COR-L47 (cell line): Measurements from ENCODE around the gene ITGB6.

Source experiments
- DNase-seq: peaks from one replicate; lab custom pipeline; 2025; lab: John Stamatoyannopoulos, UW

Gene ITGB6

GRCh38 chr2:160087854-160088745 is 112.0 kb downstream of the ITGB6 start:
- DNase-seq, result no peak

GRCh38 chr2:160085662-160086061 is 114.4 kb downstream of the ITGB6 start:
- DNase-seq, result no peak

GRCh38 chr2:160077912-160078810 is 121.9 kb downstream of the ITGB6 start:
- no peak for DNase-seq

- DNase-seq, result no peak
Measured at GRCh38 chr2:160076914-160077313, 123.2 kb downstream of the ITGB6 start.

DNA sequence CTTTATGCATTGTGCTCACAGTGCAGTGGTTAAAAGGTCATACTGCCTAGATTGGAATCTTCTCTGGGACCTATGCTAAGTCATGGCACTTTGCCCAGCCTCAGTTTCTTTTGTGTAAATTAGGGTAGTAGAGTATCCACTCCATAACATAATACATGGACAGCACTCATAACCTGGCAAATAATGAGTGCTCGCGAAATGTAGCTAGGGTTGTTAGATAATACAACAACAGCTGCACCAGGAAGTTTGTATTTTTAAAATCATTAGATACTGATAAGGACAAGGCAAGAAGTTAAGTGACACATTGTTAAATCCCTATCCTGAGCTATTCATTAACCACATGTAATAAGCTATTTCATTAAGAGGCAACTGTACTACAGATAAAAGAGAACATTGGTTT is 123.8 kb downstream of the ITGB6 start:
- no peak for DNase-seq

DNA sequence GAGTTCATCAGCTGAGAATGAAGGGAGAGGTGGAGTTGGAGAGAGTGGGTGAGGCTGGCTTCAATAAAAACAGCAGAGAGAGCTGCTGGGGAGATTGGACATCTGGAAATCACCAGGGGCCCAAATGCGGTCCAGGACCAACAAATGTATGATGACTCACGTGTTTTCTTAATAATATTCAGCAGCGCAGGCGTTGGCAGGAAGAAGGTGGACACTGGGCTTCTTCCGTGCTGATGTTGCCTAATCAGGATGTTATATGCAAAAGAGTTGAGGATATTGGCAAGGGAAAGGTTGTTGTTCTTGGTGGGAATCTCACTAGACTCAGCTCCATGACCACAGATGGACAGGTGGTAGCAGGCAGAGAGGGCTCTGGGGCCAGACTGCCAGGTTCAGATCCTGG is 124.9 kb downstream of the ITGB6 start:
- no peak for DNase-seq

GRCh38 chr2:160073284-160073888 is 126.7 kb downstream of the ITGB6 start:
- no peak for DNase-seq

DNA sequence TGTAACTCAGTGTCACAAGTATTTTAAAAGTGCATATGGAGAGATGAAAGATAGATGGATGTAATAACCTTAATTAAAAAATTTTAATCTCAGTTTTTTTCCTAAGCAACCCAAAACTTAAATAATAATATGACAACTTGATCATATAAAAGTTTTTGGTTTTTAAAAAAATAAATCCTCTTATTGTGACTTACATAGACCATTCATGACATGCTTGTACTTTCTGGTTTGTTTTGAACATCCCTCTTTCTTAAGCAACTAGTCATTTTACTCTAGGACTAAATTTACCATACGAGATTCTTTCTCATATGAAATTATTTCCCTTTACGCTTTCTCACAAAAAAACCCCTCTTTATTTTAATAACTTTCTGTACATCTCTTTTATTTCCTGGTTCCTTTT is 131.2 kb downstream of the ITGB6 start:
- DNase-seq, result no peak

GRCh38 chr2:160064916-160065315 is 135.2 kb downstream of the ITGB6 start:
- no peak for DNase-seq

GRCh38 chr2:160063879-160064612 is 136.0 kb downstream of the ITGB6 start:
- DNase-seq, result no peak

GRCh38 chr2:160063271-160063670 is 136.8 kb downstream of the ITGB6 start:
- no peak for DNase-seq

- DNase-seq, result no peak
Measured at GRCh38 chr2:160062292-160063005, 137.6 kb downstream of the ITGB6 start, which contains the start of gene PLA2R1. Gene PLA2R1 (minus strand): TSS chr2:160062615. CDS start chr2:160062403, 212 bp downstream.

GRCh38 chr2:160061944-160062291 is 138.2 kb downstream of the ITGB6 start:
- DNase-seq, result no peak

GRCh38 chr2:160061533-160061932 is 138.5 kb downstream of the ITGB6 start:
- no peak for DNase-seq

DNA sequence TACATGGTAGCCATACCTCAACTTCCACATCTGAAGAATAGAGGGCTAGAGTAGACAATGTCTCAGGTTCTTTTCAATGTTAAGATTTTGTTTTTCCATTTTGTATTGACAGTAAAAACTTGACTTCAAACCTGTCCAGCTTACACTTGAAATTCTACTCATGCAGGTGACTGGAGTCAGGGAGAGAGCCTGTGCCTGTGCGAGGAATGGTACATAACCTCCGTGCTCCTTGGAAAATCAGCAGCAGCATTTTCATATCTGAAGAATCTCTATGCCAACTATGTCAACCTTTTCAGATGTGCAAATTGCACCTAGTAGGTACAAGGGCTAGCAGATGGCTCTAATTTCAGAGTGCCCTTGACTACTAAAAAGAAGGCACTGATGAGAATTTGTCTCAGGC is 139.8 kb downstream of the ITGB6 start:
- DNase-seq, result no peak

DNA sequence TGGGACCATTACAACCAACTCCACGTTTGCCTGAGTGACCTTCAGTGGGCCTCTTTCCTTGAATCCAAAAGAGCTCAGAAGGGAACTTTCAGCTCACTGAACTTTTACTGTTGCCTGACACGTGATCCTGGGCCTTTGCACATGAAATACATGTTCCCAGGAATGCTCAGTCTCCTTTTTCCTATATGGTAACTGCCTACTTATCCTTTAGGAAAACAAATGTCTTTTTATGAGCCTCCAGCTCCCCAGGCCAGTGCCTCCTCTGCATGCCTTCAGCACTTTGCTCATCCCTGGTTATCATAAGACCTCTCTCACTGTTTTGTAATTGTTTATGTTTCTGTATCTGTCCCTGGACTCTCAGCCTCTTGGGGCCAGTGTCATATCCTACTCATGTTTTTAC is 142.7 kb downstream of the ITGB6 start:
- DNase-seq, result no peak

DNA sequence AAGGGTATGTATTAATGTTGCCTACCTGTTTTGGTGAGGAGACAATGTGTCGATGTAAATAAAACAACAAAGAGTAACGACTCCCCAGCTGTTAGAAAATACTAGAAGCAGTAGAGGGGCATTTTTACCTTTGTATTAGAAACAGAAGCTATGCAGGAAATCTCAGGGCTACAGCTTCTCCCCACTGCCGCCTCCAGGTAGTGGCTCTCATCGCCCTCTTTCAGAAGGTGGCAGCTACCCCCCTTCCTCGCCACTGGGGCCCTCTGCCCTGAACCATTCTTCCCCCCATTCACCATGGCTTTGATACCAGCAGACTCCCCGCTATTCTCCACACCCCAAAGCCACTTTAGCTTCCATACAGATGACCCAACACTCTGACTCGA is 144.4 kb downstream of the ITGB6 start:
- DNase-seq, result no peak

DNA sequence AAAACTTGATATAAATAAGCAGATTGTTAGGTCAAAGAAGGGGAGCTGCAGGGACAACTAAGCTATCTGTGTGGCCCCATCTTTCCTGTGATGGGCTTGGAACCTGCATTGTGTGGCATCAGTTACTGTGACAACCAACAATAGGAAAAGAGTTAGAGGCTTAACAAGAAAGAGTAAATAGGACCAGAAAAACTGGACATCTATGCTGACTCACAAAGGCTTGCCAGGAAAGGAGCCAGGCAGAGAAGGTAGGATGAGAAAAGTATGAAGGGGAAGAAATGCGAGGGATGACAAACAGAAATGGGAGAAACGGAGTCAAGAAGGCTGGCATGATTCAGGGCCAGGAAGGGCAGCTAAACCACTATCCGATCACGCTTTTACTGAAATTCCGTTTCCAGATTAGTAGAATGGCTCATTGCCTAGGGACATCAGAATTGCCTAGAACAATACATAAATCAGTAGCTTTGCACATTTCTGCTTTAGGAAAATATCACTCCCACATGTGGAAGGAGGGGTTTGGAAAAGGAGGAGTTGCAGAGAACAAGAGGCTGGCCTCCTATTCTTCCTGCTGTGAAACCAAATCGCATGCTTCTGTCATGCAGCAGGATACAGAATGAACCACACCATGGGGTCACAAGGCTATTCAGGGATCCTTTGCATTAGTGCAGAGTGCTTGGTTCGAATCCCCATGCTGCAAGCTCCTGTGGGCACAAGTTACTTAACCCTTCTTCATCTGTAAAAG is 144.9 kb downstream of the ITGB6 start:
- no peak for DNase-seq

GRCh38 chr2:160053946-160054345 is 146.1 kb downstream of the ITGB6 start:
- no peak for DNase-seq

DNA sequence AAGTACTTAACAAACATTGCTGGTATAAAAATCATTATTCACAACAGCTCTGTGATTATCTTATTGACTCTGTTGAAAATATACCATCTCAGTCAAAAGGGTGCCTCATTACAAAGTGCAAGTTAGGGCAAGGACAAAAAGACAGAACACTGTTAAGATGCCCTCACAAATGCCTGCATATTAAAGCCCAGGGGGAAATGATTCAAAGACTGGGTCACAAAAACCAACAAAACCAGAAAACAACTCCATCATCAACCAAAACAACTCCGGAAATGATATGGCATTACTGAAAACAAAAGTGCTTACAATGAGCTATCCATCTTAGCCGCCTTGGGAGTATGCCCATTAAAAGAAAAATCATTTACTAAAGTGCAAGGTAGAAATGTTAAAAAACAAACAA is 147.5 kb downstream of the ITGB6 start:
- no peak for DNase-seq
